GM12878 (cell line): ENCODE measurements around the gene CNDP1. TPM values are rescaled to one million over a fixed set of nuclear protein-coding genes. Genes with fewer than 3 reads are reported as not detected.

ENCODE experiments used
- ATF7 ChIP-seq: fragments of 450-650 bp; IDR thresholded peaks from 2 replicates; pipeline ENCODE4 v1.6.1; 2016; ENCODE audit warnings: low read depth, mild to moderate bottlenecking
- CEBPZ ChIP-seq: fragments of 150-350 bp; IDR thresholded peaks from 2 replicates; pipeline ENCODE4 v1.6.1; 2016; ENCODE audit warnings: low read depth, low read length
- ELK1 ChIP-seq: IDR thresholded peaks from 2 replicates; pipeline ENCODE4 v1.6.1; 2012; ENCODE audit warnings: low read depth, low read length, improper control_type of control experiment
- GABPA ChIP-seq: IDR thresholded peaks from 2 replicates; pipeline ENCODE4 v1.6.1; 2014; ENCODE audit warnings: antibody characterized with exemption, low read depth, mild to moderate bottlenecking, inconsistent platforms
- GATAD2B ChIP-seq: fragments of 450-650 bp; conservative IDR thresholded peaks from 2 replicates; pipeline ENCODE4 v1.6.1; 2017; ENCODE audit warnings: low read depth, mild to moderate bottlenecking, moderate library complexity
- HCFC1 ChIP-seq: fragments of 150-350 bp; IDR thresholded peaks from 2 replicates; pipeline ENCODE4 v1.6.1; 2014; ENCODE audit warnings: low read length
- IKZF1 ChIP-seq: fragments of 450-650 bp; conservative IDR thresholded peaks from 2 replicates; pipeline ENCODE4 v1.6.1; 2017; ENCODE audit warnings: antibody characterized with exemption, mild to moderate bottlenecking
- KAT2A ChIP-seq: conservative IDR thresholded peaks from 2 replicates; pipeline ENCODE4 v1.6.1; 2011; ENCODE audit warnings: low read depth, low read length; ENCODE audit not compliant: control insufficient read depth
- KDM1A ChIP-seq: fragments of 200-600 bp; sonication (generic); IDR thresholded peaks from 2 replicates; pipeline ENCODE4 v1.6.1; 2016; ENCODE audit warnings: borderline replicate concordance
- MTA2 ChIP-seq: fragments of 450-650 bp; IDR thresholded peaks from 2 replicates; pipeline ENCODE4 v1.6.1; 2016; ENCODE audit warnings: low read depth, mild to moderate bottlenecking, moderate library complexity
- NBN ChIP-seq: fragments of 450-650 bp; IDR thresholded peaks from 2 replicates; pipeline ENCODE4 v1.6.1; 2016
- POLR2A ChIP-seq: IDR thresholded peaks from 2 replicates; pipeline ENCODE4 v1.6.1; 2011; ENCODE audit warnings: low read depth, mild to moderate bottlenecking, low read length
- RELA ChIP-seq: fragments of 450-650 bp; IDR thresholded peaks from 2 replicates; pipeline ENCODE4 v1.8.0; 2014; ENCODE audit warnings: borderline replicate concordance; ENCODE audit not compliant: partially characterized antibody
- SIN3A ChIP-seq: IDR thresholded peaks from 2 replicates; pipeline ENCODE4 v1.6.1; 2012; ENCODE audit warnings: low read depth, low read length, improper control_type of control experiment
- SIX5 ChIP-seq: IDR thresholded peaks from 2 replicates; pipeline ENCODE4 v1.6.1; 2011; ENCODE audit warnings: mild to moderate bottlenecking, low read depth, low read length, moderate library complexity; ENCODE audit not compliant: severe bottlenecking
- SKIL ChIP-seq: fragments of 450-650 bp; IDR thresholded peaks from 2 replicates; pipeline ENCODE4 v1.6.1; 2017; ENCODE audit warnings: mild to moderate bottlenecking, low read depth, inconsistent platforms; ENCODE audit not compliant: poor library complexity, severe bottlenecking
- SMAD1 ChIP-seq: fragments of 450-650 bp; IDR thresholded peaks from 2 replicates; pipeline ENCODE4 v1.6.1; 2018; ENCODE audit warnings: mild to moderate bottlenecking, low read depth; ENCODE audit not compliant: partially characterized antibody
- SPI1 ChIP-seq: IDR thresholded peaks from 2 replicates; pipeline ENCODE4 v1.6.1; 2011; ENCODE audit warnings: low read depth, mild to moderate bottlenecking, low read length, moderate library complexity, borderline replicate concordance; ENCODE audit not compliant: insufficient read depth
- SREBF2 ChIP-seq: IDR thresholded peaks from 2 replicates; pipeline ENCODE4 v1.6.1; 2012; ENCODE audit warnings: mild to moderate bottlenecking, low read length
- SRF ChIP-seq, 2 experiments: IDR thresholded peaks; 2 replicates each; pipeline ENCODE4 v1.6.1; 2011; ENCODE audit warnings: low read depth in 2 of 2, low read length in 2 of 2, mild to moderate bottlenecking in 1 of 2, moderate library complexity in 1 of 2
- TAF1 ChIP-seq: IDR thresholded peaks from 2 replicates; pipeline ENCODE4 v1.6.1; 2011; ENCODE audit warnings: mild to moderate bottlenecking, low read depth, low read length, borderline replicate concordance
- ZNF217 ChIP-seq: fragments of 450-650 bp; IDR thresholded peaks from 2 replicates; pipeline ENCODE4 v1.6.1; 2017; ENCODE audit warnings: antibody characterized with exemption, mild to moderate bottlenecking
- ZNF24 ChIP-seq: fragments of 450-650 bp; IDR thresholded peaks from 2 replicates; pipeline ENCODE4 v1.6.1; 2017; ENCODE audit warnings: antibody characterized with exemption, mild to moderate bottlenecking
- polyA plus RNA-seq, 11 experiments: library from polyadenylated mRNA; depleted of rRNA in 4 of 11; unstranded in 6 of 11; stranded (reverse) in 5 of 11; fragments of >200 nt; fragmentation: Nextera tagmentation in 4 of 11; fragmentation: Illumina TruSeq in 1 of 11; extraction: Ambion mirVana in 4 of 11; extraction: Trizol in 1 of 11; gene quantifications; 1 replicate in 1 of 11; 2 replicates in 10 of 11; pipeline versions ENCODE4 v1.2.1 to v1.2.3, GENCODE V29; 2011 to 2016; ENCODE audit warnings: inconsistent platforms in 2 of 11, missing spikeins in 2 of 11, low read depth in 1 of 11
- total RNA-seq, 4 experiments: library from RNA; depleted of rRNA in 3 of 4; stranded (reverse); fragments of >200 nt in 3 of 4; fragmentation: Illumina TruSeq in 1 of 4; extraction: Trizol in 1 of 4; gene quantifications; 2 replicates each; pipeline versions ENCODE4 v1.2.1 to v1.2.3, GENCODE V29; 2013 to 2021

CNDP1 gene
- total and polyA plus RNA-seq, 10 of the 15 experiments (the other 5 are each of a cell fraction or from before 2014, with no cell fraction given), result 0.04 to 0.05 TPM; not detected in 8

- TF ChIP-seq SKIL (no peak), KAT2A (no peak), SREBF2 (peak; percentile 35), NBN (no peak), SIN3A (peak; percentile 33; the same call in 1 of the 2 replicates), GABPA (peak; percentile 96), RELA (peak; percentile 57), HCFC1 (peak; percentile 66), IKZF1 (peak; percentile 77; the same call in 1 of the 2 replicates), SPI1 (peak; percentile 48), CEBPZ (peak; percentile 58), ZNF217 (no peak), SRF (IDR thresholded peaks at IDR 0.05; ENCODE audit: low read depth in 2 of 2, low read length in 2 of 2) (peak; percentile 73 to 87), ATF7 (0 out of 2 replicates have a peak, but pooled peaks have one; percentile 23), ZNF24 (no peak), SMAD1 (peak; percentile 42), GATAD2B (0 out of 2 replicates have a peak, but pooled peaks have one; percentile 10), MTA2 (no peak), ELK1 (peak; percentile 65; the same call in 1 of the 2 replicates), POLR2A (peak; percentile 70; the same call in 1 of the 2 replicates), SIX5 (peak; percentile 55), KDM1A (no peak), TAF1 (peak; percentile 77)
Observed at GRCh38 chr18:74597662-74598349, 63.5 kb downstream of the CNDP1 start, which contains the start of gene ZNF407 (continued).
